Measurements from ENCODE around the gene CDH13.

- no peak for TF ChIP-seq ATF6 (CRISPR knock-in tag; IDR thresholded peaks at IDR 0.05)
- TF ChIP-seq YY1 (IDR thresholded peaks at IDR 0.05; ENCODE audit: borderline replicate concordance in 1 of 3, control insufficient read depth in 1 of 3, extremely low read depth in 1 of 3, insufficient read depth in 3 of 3, insufficient read length in 1 of 3, insufficient replicate concordance in 2 of 3, low read depth in 1 of 3, low read length in 2 of 3) = no peak
- TF ChIP-seq SMARCA5 (IDR thresholded peaks at IDR 0.05) = no peak
- no peak for TF ChIP-seq RBBP5 (IDR thresholded peaks at IDR 0.05; ENCODE audit: borderline replicate concordance, insufficient read depth, low read length, poor library complexity, severe bottlenecking)
Measured at GRCh38 chr16:82587289-82587688, 39.5 kb upstream of the CDH13 start.

All from K562 (cell line).